Hepatocyte (in vitro differentiated cells): ENCODE results near the gene ABCA5.

Experiments
- CTCF ChIP-seq: fragments of 200-600 bp; sonication (generic); IDR thresholded peaks from 2 replicates; pipeline ENCODE4 v1.5.1; 2016; ENCODE audit warnings: antibody characterized with exemption, mild to moderate bottlenecking; ENCODE audit not compliant: poor library complexity
- EZH2 ChIP-seq: fragments of 200-600 bp; sonication (generic); IDR thresholded peaks from 2 replicates; pipeline ENCODE4 v1.6.1; 2016; ENCODE audit warnings: antibody characterized with exemption, mild to moderate bottlenecking, borderline replicate concordance
- EZH2phosphoT487 ChIP-seq: fragments of 200-600 bp; sonication (generic); IDR thresholded peaks from one replicate; pipeline ENCODE4 v1.6.1; 2018; ENCODE audit warnings: antibody characterized with exemption, mild to moderate bottlenecking, low read depth, moderate library complexity; ENCODE audit not compliant: unreplicated experiment, severe bottlenecking

GRCh38 chr17:69302682-69303081 is 24.3 kb downstream of the ABCA5 start:
- no peak for TF ChIP-seq CTCF
- no peak for TF ChIP-seq EZH2
- TF ChIP-seq EZH2phosphoT487, result no peak
